H9 (cell line): ENCODE measurements around the gene GFPT1. TPM values are rescaled to one million over a fixed set of nuclear protein-coding genes. Genes with fewer than 3 reads are reported as not detected.

Experiments used
- DNase-seq: peaks from one replicate; pipeline ENCODE4 v3.0.0-alpha.2; 2017
- H2AFZ ChIP-seq: one replicate; pipeline ENCODE4 v1.6.1; 2013; ENCODE audit warnings: mild to moderate bottlenecking, low read length, control low read depth, moderate library complexity
- H2AK5ac ChIP-seq: 2 replicates; pipeline ENCODE4 v1.6.1; 2013; ENCODE audit warnings: low read length, control low read depth, mixed read lengths; ENCODE audit not compliant: insufficient read length
- H2BK120ac ChIP-seq: one replicate; pipeline ENCODE4 v1.6.1; 2013; ENCODE audit warnings: low read depth, mild to moderate bottlenecking, low read length, control low read depth, inconsistent platforms; ENCODE audit not compliant: poor library complexity, severe bottlenecking
- H2BK12ac ChIP-seq: 2 replicates; pipeline ENCODE4 v1.6.1; 2013; ENCODE audit warnings: low read length, control low read depth, mixed read lengths, low read depth; ENCODE audit not compliant: insufficient read length
- H2BK15ac ChIP-seq: 2 replicates; pipeline ENCODE4 v1.6.1; 2013; ENCODE audit warnings: low read depth, low read length, control low read depth
- H2BK20ac ChIP-seq: one replicate; pipeline ENCODE4 v1.6.1; 2013; ENCODE audit warnings: low read depth, mild to moderate bottlenecking, low read length, control low read depth, inconsistent platforms; ENCODE audit not compliant: poor library complexity, severe bottlenecking
- H2BK5ac ChIP-seq: 2 replicates; pipeline ENCODE4 v1.6.1; 2013; ENCODE audit warnings: low read length, control low read depth, mixed read lengths; ENCODE audit not compliant: insufficient read length
- H3K14ac ChIP-seq: 2 replicates; pipeline ENCODE4 v1.6.1; 2013; ENCODE audit warnings: low read length, control low read depth; ENCODE audit not compliant: insufficient read depth
- H3K18ac ChIP-seq: 2 replicates; pipeline ENCODE4 v1.6.1; 2013; ENCODE audit warnings: low read depth, mild to moderate bottlenecking, mixed read lengths, low read length, control low read depth; ENCODE audit not compliant: insufficient read length
- H3K23ac ChIP-seq: 2 replicates; pipeline ENCODE4 v1.6.1; 2013; ENCODE audit warnings: low read length, control low read depth, mixed read lengths, low read depth; ENCODE audit not compliant: insufficient read length
- H3K23me2 ChIP-seq: 2 replicates; pipeline ENCODE4 v1.6.1; 2013; ENCODE audit warnings: low read depth, mild to moderate bottlenecking, mixed read lengths, low read length, control low read depth; ENCODE audit not compliant: insufficient read length, poor library complexity, severe bottlenecking
- H3K27ac ChIP-seq: 2 replicates; pipeline ENCODE4 v1.5.1; 2013; ENCODE audit warnings: low read length, control low read depth, mixed read lengths, low read depth; ENCODE audit not compliant: insufficient read length
- H3K27me3 ChIP-seq: 2 replicates; pipeline ENCODE4 v1.6.1; 2013; ENCODE audit warnings: low read length, control low read depth, inconsistent platforms; ENCODE audit not compliant: insufficient read depth
- H3K4ac ChIP-seq: 2 replicates; pipeline ENCODE4 v1.6.1; 2013; ENCODE audit warnings: low read depth, mild to moderate bottlenecking, control low read depth, inconsistent platforms, low read length, moderate library complexity
- H3K4me1 ChIP-seq: 2 replicates; pipeline ENCODE4 v1.6.1; 2013; ENCODE audit warnings: low read length, control low read depth, inconsistent platforms; ENCODE audit not compliant: insufficient read depth
- H3K4me2 ChIP-seq: 2 replicates; pipeline ENCODE4 v1.6.1; 2013; ENCODE audit warnings: low read length, control low read depth, mixed read lengths; ENCODE audit not compliant: insufficient read length, insufficient read depth
- H3K56ac ChIP-seq: 2 replicates; pipeline ENCODE4 v1.6.1; 2013; ENCODE audit warnings: low read depth, mild to moderate bottlenecking, mixed read lengths, low read length, control low read depth; ENCODE audit not compliant: insufficient read length
- H3K79me1 ChIP-seq: 2 replicates; pipeline ENCODE4 v1.6.1; 2013; ENCODE audit warnings: low read depth, mild to moderate bottlenecking, moderate library complexity, low read length, control low read depth, inconsistent platforms; ENCODE audit not compliant: insufficient read depth, poor library complexity, severe bottlenecking
- H3K79me2 ChIP-seq: 2 replicates; pipeline ENCODE4 v1.6.1; 2013; ENCODE audit warnings: low read length, control low read depth, inconsistent platforms; ENCODE audit not compliant: insufficient read depth
- H3K9ac ChIP-seq: 2 replicates; pipeline ENCODE4 v1.6.1; 2013; ENCODE audit warnings: low read length, control low read depth, mixed read lengths; ENCODE audit not compliant: insufficient read length; ENCODE audit errors: extremely low read depth
- H3K9me3 ChIP-seq: one replicate; pipeline ENCODE4 v1.6.1; 2013; ENCODE audit warnings: low read depth, low read length, inconsistent platforms; ENCODE audit not compliant: control insufficient read depth
- H3T11ph ChIP-seq: one replicate; pipeline ENCODE4 v1.6.1; 2013; ENCODE audit warnings: mild to moderate bottlenecking, low read length, control low read depth, inconsistent platforms
- H4K20me1 ChIP-seq: one replicate; pipeline ENCODE4 v1.6.1; 2013; ENCODE audit not compliant: control insufficient read depth, insufficient read length, insufficient read depth
- H4K5ac ChIP-seq: 2 replicates; pipeline ENCODE4 v1.6.1; 2013; ENCODE audit warnings: low read depth, mild to moderate bottlenecking, mixed read lengths, low read length, control low read depth; ENCODE audit not compliant: insufficient read length
- H4K8ac ChIP-seq: replicated peaks from 2 replicates; pipeline ENCODE4 v1.6.1; 2013; ENCODE audit warnings: low read length, control low read depth, mixed read lengths, low read depth; ENCODE audit not compliant: insufficient read length
- H4K91ac ChIP-seq: 2 replicates; pipeline ENCODE4 v1.6.1; 2013; ENCODE audit warnings: low read depth, mild to moderate bottlenecking, moderate library complexity, mixed read lengths, low read length, control low read depth; ENCODE audit not compliant: insufficient read length
- H3K27ac Mint-ChIP-seq, 3 experiments: 2 replicates in 2 of 3; 3 replicates in 1 of 3; pipeline ENCODE4 v1.8.0; 2020 to 2021; ENCODE audit warnings: mixed read lengths in 3 of 3, mild to moderate bottlenecking in 1 of 3, moderate library complexity in 1 of 3
- H3K27me3 Mint-ChIP-seq: 2 replicates; pipeline ENCODE4 v1.8.0; 2021; ENCODE audit warnings: low read depth, mild to moderate bottlenecking, moderate library complexity, mixed read lengths
- H3K36me3 Mint-ChIP-seq, 3 experiments: 2 replicates in 2 of 3; 3 replicates in 1 of 3; pipeline ENCODE4 v1.8.0; 2020 to 2021; ENCODE audit warnings: low read depth in 3 of 3, mixed read lengths in 3 of 3; ENCODE audit not compliant: insufficient read depth in 1 of 3
- H3K4me1 Mint-ChIP-seq, 2 experiments: 2 replicates each; pipeline ENCODE4 v1.8.0; 2020; ENCODE audit warnings: mixed read lengths in 2 of 2
- H3K4me3 Mint-ChIP-seq, 2 experiments: 2 replicates in 1 of 2; 3 replicates in 1 of 2; pipeline ENCODE4 v1.8.0; 2020 to 2021; ENCODE audit warnings: mild to moderate bottlenecking in 2 of 2, mixed read lengths in 2 of 2, moderate library complexity in 1 of 2
- H3K9me3 Mint-ChIP-seq, 2 experiments: 2 replicates in 1 of 2; 3 replicates in 1 of 2; pipeline ENCODE4 v1.8.0; 2020; ENCODE audit warnings: mild to moderate bottlenecking in 2 of 2, mixed read lengths in 2 of 2, moderate library complexity in 1 of 2
- CTCF ChIP-seq: fragments of 200-600 bp; sonication (generic); conservative IDR thresholded peaks from 3 replicates; pipeline ENCODE4 v1.8.0; 2021; ENCODE audit warnings: antibody characterized with exemption, mild to moderate bottlenecking
- WGBS: extraction: QIAGEN DNeasy Blood & Tissue Kit; methylation state at CpG from one replicate; pipeline ENCODE4 v1.1.7; 2013; ENCODE audit warnings: missing lambda C conversion rate, low lambda C conversion rate, mixed read lengths; ENCODE audit not compliant: insufficient read length; ENCODE audit errors: extremely low coverage; 5-methylcytosine and 5-hydroxymethylcytosine counted together
- total RNA-seq: library from RNA; stranded (reverse); gene quantifications from 2 replicates; pipeline ENCODE4 v1.2.1, GENCODE V29; 2021

The GFPT1 gene
- total RNA-seq, 1 experiment from 2014 or later: 84.4 TPM

- Histone ChIP-seq H3K4me1 (no peaks in the 10 kb centered on the region), H3K79me1 (no peaks in the 10 kb centered on the region), H4K20me1 (no peaks in the 10 kb centered on the region), H4K5ac (no peak overlapping the region), H2BK15ac (no peak overlapping the region), H3T11ph (no peak overlapping the region), H3K14ac (no peak overlapping the region), H4K8ac (no peak overlapping the region), H3K9ac (no peak overlapping the region), H3K4me2 (no peak overlapping the region), H3K23ac (no peak overlapping the region), H3K79me2 (no peaks in the 10 kb centered on the region), H2BK5ac (no peak overlapping the region), H2AK5ac (no peak overlapping the region), H3K18ac (no peak overlapping the region), H3K27me3 (no peaks in the 10 kb centered on the region; the same call in 1 of the 2 replicates), H2AFZ (no peak overlapping the region), H3K9me3 (no peaks in the 10 kb centered on the region), H3K56ac (no peak overlapping the region), H3K4ac (no peak overlapping the region), H3K27ac (no peak overlapping the region), H2BK12ac (no peak overlapping the region), H2BK120ac (no peak overlapping the region), H3K23me2 (peaks cover 11% of the 10 kb centered on the region), H4K91ac (no peak overlapping the region), H2BK20ac (no peak overlapping the region)
- no peak for DNase-seq
- Mint-ChIP-seq H3K4me1 (peaks cover 11% of the 10 kb centered on the region in 2 experiments), H3K27ac (no peak overlapping the region), H3K36me3 (no peaks in the 10 kb centered on the region), H3K27me3 (peaks cover 50% of the 10 kb centered on the region), H3K4me3 (no peak overlapping the region), H3K9me3 (peaks cover 0 to 9% of the 10 kb centered on the region in 2 experiments; a peak in 3 of 5 replicates)
- no CpG with 5 or more reads among the region's 13 CpGs for WGBS
- TF ChIP-seq CTCF: no peak
Measured at GRCh38 chr2:69304656-69305055, 82.4 kb downstream of the GFPT1 start.
